GM12878 (cell line): ENCODE results near the gene NSMCE1. TPM values are rescaled to one million over a fixed set of nuclear protein-coding genes. Genes with fewer than 3 reads are reported as not detected.

Experiments used
- ATAC-seq: fragments of 200-7000 bp; cut with Tn5 transposase; 3 replicates; pipeline ENCODE4 v1.9.1; 2020; ENCODE audit warnings: mild to moderate bottlenecking, moderate library complexity
- BruUV-seq: library from RNA; stranded (reverse); fragments of 400-500 nt; replicated peaks from 2 replicates; lab custom pipeline; 2021; lab: Mats Ljungman, UMichigan
- CTCF ChIA-PET: fragments of 300-600 bp; sonication (Branson Sonifier 250); formaldehyde crosslinking; extraction: SDS; loops from one replicate; lab custom pipeline; 2021; ENCODE audit warnings: inconsistent platforms; lab: Yijun Ruan, JAX
- POLR2A ChIA-PET: fragments of 350-600 bp; formaldehyde crosslinking; extraction: SDS; loops from one replicate; lab custom pipeline; 2021; ENCODE audit warnings: inconsistent platforms; lab: Charles Lee
- RAD21 ChIA-PET: fragments of 300-600 bp; sonication (Branson Sonifier 250); formaldehyde crosslinking; loops from one replicate; lab custom pipeline; 2023; ENCODE audit warnings: antibody characterized with exemption; ENCODE audit not compliant: unreplicated experiment; lab: Charles Lee
- SMC1A ChIA-PET: fragments of 300-600 bp; sonication (Branson Sonifier 250); formaldehyde crosslinking; loops from one replicate; lab custom pipeline; 2023; ENCODE audit not compliant: unreplicated experiment, uncharacterized antibody; lab: Charles Lee
- DNase-seq: peaks from one replicate; pipeline ENCODE4 v3.0.0-alpha.2; 2011; ENCODE audit warnings: low read depth, low spot score
- FAIRE-seq: peaks from 3 replicates; lab custom pipeline; 2011; peaks lifted over from hg19 to GRCh38; lab: Jason Lieb, UNC
- H2AFZ ChIP-seq: 2 replicates; pipeline ENCODE4 v1.6.0; 2011; ENCODE audit warnings: low read depth, low read length, control low read depth; ENCODE audit not compliant: control insufficient read depth
- H3K27ac ChIP-seq: 2 replicates; pipeline ENCODE4 v1.5.1; 2011; ENCODE audit warnings: control low read depth; ENCODE audit not compliant: control insufficient read depth, insufficient read depth
- H3K27me3 ChIP-seq, 2 experiments: replicated peaks in 1 of 2; 2 replicates each; pipeline versions ENCODE4 v1.6.0 to v1.6.1; 2011; ENCODE audit warnings: low read length in 1 of 2; ENCODE audit not compliant: control insufficient read depth in 2 of 2, insufficient read depth in 2 of 2
- H3K36me3 ChIP-seq, 2 experiments: 2 replicates each; pipeline ENCODE4 v1.5.1; 2011; ENCODE audit warnings: low read length in 1 of 2; ENCODE audit not compliant: control insufficient read depth in 2 of 2, insufficient read depth in 2 of 2
- H3K4me1 ChIP-seq: 2 replicates; pipeline ENCODE4 v1.6.1; 2011; ENCODE audit warnings: mild to moderate bottlenecking, low read length, moderate library complexity, mixed read lengths; ENCODE audit not compliant: control insufficient read depth, insufficient read depth
- H3K4me2 ChIP-seq: 2 replicates; pipeline ENCODE4 v1.6.0; 2011; ENCODE audit warnings: control low read depth; ENCODE audit not compliant: control insufficient read depth, insufficient read depth
- H3K4me3 ChIP-seq: fragments of 200-600 bp; sonication (generic); 2 replicates; pipeline ENCODE4 v1.5.1; 2016
- H3K79me2 ChIP-seq: 2 replicates; pipeline ENCODE4 v1.6.0; 2011; ENCODE audit warnings: low read length; ENCODE audit not compliant: control insufficient read depth, insufficient read depth
- H3K9ac ChIP-seq: 2 replicates; pipeline ENCODE4 v1.8.0; 2011; ENCODE audit warnings: low read length, control low read depth, mixed read lengths; ENCODE audit not compliant: control insufficient read depth, insufficient read depth
- H3K9me3 ChIP-seq: replicated peaks from 3 replicates; pipeline ENCODE4 v1.5.1; 2011; ENCODE audit warnings: mild to moderate bottlenecking, low read length; ENCODE audit not compliant: control insufficient read depth, insufficient read depth
- H4K20me1 ChIP-seq: 2 replicates; pipeline ENCODE4 v1.6.0; 2011; ENCODE audit not compliant: control insufficient read depth, insufficient read depth
- CBX5 ChIP-seq: sonication (generic); IDR thresholded peaks from 2 replicates; pipeline ENCODE4 v1.6.1; 2016; ENCODE audit warnings: low read depth, moderate library complexity, mild to moderate bottlenecking, inconsistent platforms
- E2F8 ChIP-seq: fragments of 450-650 bp; IDR thresholded peaks from 2 replicates; pipeline ENCODE4 v1.6.1; 2018; ENCODE audit warnings: mild to moderate bottlenecking, low read depth, moderate library complexity; ENCODE audit not compliant: partially characterized antibody
- E4F1 ChIP-seq: fragments of 450-650 bp; IDR thresholded peaks from 2 replicates; pipeline ENCODE4 v1.6.1; 2018; ENCODE audit warnings: borderline replicate concordance, mild to moderate bottlenecking; ENCODE audit not compliant: partially characterized antibody
- ETV6 ChIP-seq, 2 experiments: fragments of 450-650 bp in 1 of 2; IDR thresholded peaks in 1 of 2; conservative IDR thresholded peaks in 1 of 2; 2 replicates each; pipeline ENCODE4 v1.6.1; 2014; ENCODE audit warnings: antibody characterized with exemption in 1 of 2, borderline replicate concordance in 1 of 2, low read depth in 1 of 2, mild to moderate bottlenecking in 1 of 2, moderate library complexity in 1 of 2
- FOXM1 ChIP-seq: IDR thresholded peaks from 2 replicates; pipeline ENCODE4 v1.6.1; 2012; ENCODE audit warnings: low read depth, mild to moderate bottlenecking, inconsistent platforms, low read length, moderate library complexity
- GATAD2B ChIP-seq: fragments of 450-650 bp; conservative IDR thresholded peaks from 2 replicates; pipeline ENCODE4 v1.6.1; 2017; ENCODE audit warnings: low read depth, mild to moderate bottlenecking, moderate library complexity
- IKZF1 ChIP-seq: fragments of 450-650 bp; conservative IDR thresholded peaks from 2 replicates; pipeline ENCODE4 v1.6.1; 2017; ENCODE audit warnings: antibody characterized with exemption, mild to moderate bottlenecking
- JUND ChIP-seq: IDR thresholded peaks from 2 replicates; pipeline ENCODE4 v1.6.1; 2012; ENCODE audit warnings: low read depth, mild to moderate bottlenecking, low read length, improper control_type of control experiment, moderate library complexity
- MYB ChIP-seq: fragments of 150-350 bp; IDR thresholded peaks from 2 replicates; pipeline ENCODE4 v1.6.1; 2014; ENCODE audit warnings: mild to moderate bottlenecking, low read depth, low read length, borderline replicate concordance
- NRF1 ChIP-seq: conservative IDR thresholded peaks from 2 replicates; pipeline ENCODE4 v1.6.1; 2011; ENCODE audit warnings: mild to moderate bottlenecking, low read depth, low read length, improper control_type of control experiment
- PML ChIP-seq: IDR thresholded peaks from 2 replicates; pipeline ENCODE4 v1.6.1; 2012; ENCODE audit warnings: low read length, inconsistent platforms
- RAD21 ChIP-seq: IDR thresholded peaks from 2 replicates; pipeline ENCODE4 v1.6.1; 2011; ENCODE audit warnings: mild to moderate bottlenecking, low read depth, low read length, moderate library complexity; ENCODE audit not compliant: insufficient read depth
- RBBP5 ChIP-seq: fragments of 200-600 bp; sonication (generic); conservative IDR thresholded peaks from 2 replicates; pipeline ENCODE4 v1.6.1; 2016
- SIN3A ChIP-seq: IDR thresholded peaks from 2 replicates; pipeline ENCODE4 v1.6.1; 2012; ENCODE audit warnings: low read depth, low read length, improper control_type of control experiment
- ZNF207 ChIP-seq: fragments of 450-650 bp; IDR thresholded peaks from 2 replicates; pipeline ENCODE4 v1.6.1; 2014; ENCODE audit warnings: antibody characterized with exemption, mild to moderate bottlenecking, borderline replicate concordance
- ZNF622 ChIP-seq: fragments of 450-650 bp; IDR thresholded peaks from 2 replicates; pipeline ENCODE4 v1.6.1; 2017; ENCODE audit warnings: mild to moderate bottlenecking, inconsistent platforms
- ZSCAN29 ChIP-seq: fragments of 450-650 bp; IDR thresholded peaks from 2 replicates; pipeline ENCODE4 v1.6.1; 2017; ENCODE audit warnings: mild to moderate bottlenecking, moderate library complexity
- WGBS: methylation state at CpG from one replicate; pipeline ENCODE4 v1.1.6; 2016; ENCODE audit warnings: low lambda C conversion rate; ENCODE audit not compliant: insufficient replicate concordance, insufficient coverage; ENCODE audit errors: missing lambda C conversion rate; 5-methylcytosine and 5-hydroxymethylcytosine counted together
- in situ Hi-C: fragments of 300-500 bp; cut with MboI; formaldehyde crosslinking; loops from 9 replicates; pipeline ENCODE4 v1.14.3; 2018; ENCODE audit warnings: mixed read lengths
- intact Hi-C: fragments of 100-400 bp; cut with micrococcal nuclease; formaldehyde crosslinking; loops from one replicate; pipeline ENCODE4 v1.14.2; 2022; ENCODE audit not compliant: unreplicated experiment
- polyA plus RNA-seq, 11 experiments: library from polyadenylated mRNA; depleted of rRNA in 4 of 11; unstranded in 6 of 11; stranded (reverse) in 5 of 11; fragments of >200 nt; fragmentation: Nextera tagmentation in 4 of 11; fragmentation: Illumina TruSeq in 1 of 11; extraction: Ambion mirVana in 4 of 11; extraction: Trizol in 1 of 11; gene quantifications; 1 replicate in 1 of 11; 2 replicates in 10 of 11; pipeline versions ENCODE4 v1.2.1 to v1.2.3, GENCODE V29; 2011 to 2016; ENCODE audit warnings: inconsistent platforms in 2 of 11, missing spikeins in 2 of 11, low read depth in 1 of 11
- total RNA-seq, 4 experiments: library from RNA; depleted of rRNA in 3 of 4; stranded (reverse); fragments of >200 nt in 3 of 4; fragmentation: Illumina TruSeq in 1 of 4; extraction: Trizol in 1 of 4; gene quantifications; 2 replicates each; pipeline versions ENCODE4 v1.2.1 to v1.2.3, GENCODE V29; 2013 to 2021

Gene NSMCE1
- total and polyA plus RNA-seq, 10 of the 15 experiments (the other 5 are each of a cell fraction or from before 2014, with no cell fraction given) = 54.0 to 214 (median 71.4) TPM

GRCh38 chr16:27314986-27315332 is 46.4 kb upstream of the NSMCE1 start:
- Histone ChIP-seq H3K27ac (peak overlapping the region; percentile 82; the same call in 1 of the 2 replicates), H3K9me3 (no peaks in the 10 kb centered on the region), H3K9ac (peak overlapping the region; percentile 90), H2AFZ (no peak overlapping the region), H3K79me2 (peaks cover 58% of the 10 kb centered on the region), H3K36me3 (no peaks in the 10 kb centered on the region), H3K4me3 (peak overlapping the region; percentile 80), H3K4me2 (peak overlapping the region; percentile 52), H4K20me1 (peaks cover 5% of the 10 kb centered on the region; the same call in 1 of the 2 replicates), H3K4me1 (peaks cover 30% of the 10 kb centered on the region), H3K27me3 (0 out of 4 replicates have a peak, but pooled peaks cover 0 to 2% of the 10 kb centered on the region in 2 experiments)
- intact Hi-C loops = loop anchor here (1.0 to 5.0 kb wide), 3 partner anchors 48 to 80 kb away; partner anchors contain the start of gene NSMCE1
- FAIRE-seq = no peak
- in situ Hi-C loops = loop anchor here (5.0 kb wide), 1 partner anchor 78 kb away; no protein-coding TSS in a partner anchor
- POLR2A ChIA-PET = interaction anchor here (0.9 to 1.5 kb wide), 5 partner anchors 40 to 82 kb away, joined by 3 to 4 read pairs (median 3); no protein-coding TSS in a partner anchor
- WGBS = 21% methylated on average over 2 of the region's 2 CpGs
- BruUV-seq = no TSS peak
- CTCF ChIA-PET = interaction anchor here (0.9 to 9.0 kb wide), 8 partner anchors 40 to 140 kb away, joined by 3 to 119 read pairs (median 4); no protein-coding TSS in a partner anchor
- no peak for ATAC-seq
- SMC1A ChIA-PET = interaction anchor here (2.6 to 9.6 kb wide), 5 partner anchors 31 to 115 kb away, joined by 7 to 88 read pairs (median 62); no protein-coding TSS in a partner anchor
- RAD21 ChIA-PET = interaction anchor here (2.0 to 8.3 kb wide), 4 partner anchors 30 to 79 kb away, joined by 6 to 93 read pairs (median 26); no protein-coding TSS in a partner anchor
- no peak for DNase-seq
- TF ChIP-seq JUND (no peak), ZNF622 (no peak), ZNF207 (no peak), SIN3A (no peak), RAD21 (no peak), FOXM1 (no peak), NRF1 (no peak), IKZF1 (no peak), E4F1 (no peak), ZSCAN29 (no peak), MYB (no peak), ETV6 (conservative IDR thresholded peaks at IDR 0.05 in 1 of 2, IDR thresholded peaks at IDR 0.05 in 1 of 2; ENCODE audit: borderline replicate concordance in 1 of 2, low read depth in 1 of 2) (no peak), CBX5 (no peak), RBBP5 (no peak), GATAD2B (no peak), PML (no peak), E2F8 (no peak)
